H9 (cell line): Measurements from ENCODE around the gene SVEP1. TPM values are rescaled to one million over a fixed set of nuclear protein-coding genes. Genes with fewer than 3 reads are reported as not detected.

ENCODE experiments used
- DNase-seq: peaks from one replicate; pipeline ENCODE4 v3.0.0-alpha.2; 2017
- H2AFZ ChIP-seq: one replicate; pipeline ENCODE4 v1.6.1; 2013; ENCODE audit warnings: mild to moderate bottlenecking, low read length, control low read depth, moderate library complexity
- H2AK5ac ChIP-seq: 2 replicates; pipeline ENCODE4 v1.6.1; 2013; ENCODE audit warnings: low read length, control low read depth, mixed read lengths; ENCODE audit not compliant: insufficient read length
- H2BK120ac ChIP-seq: one replicate; pipeline ENCODE4 v1.6.1; 2013; ENCODE audit warnings: low read depth, mild to moderate bottlenecking, low read length, control low read depth, inconsistent platforms; ENCODE audit not compliant: poor library complexity, severe bottlenecking
- H2BK12ac ChIP-seq: 2 replicates; pipeline ENCODE4 v1.6.1; 2013; ENCODE audit warnings: low read length, control low read depth, mixed read lengths, low read depth; ENCODE audit not compliant: insufficient read length
- H2BK15ac ChIP-seq: 2 replicates; pipeline ENCODE4 v1.6.1; 2013; ENCODE audit warnings: low read depth, low read length, control low read depth
- H2BK20ac ChIP-seq: one replicate; pipeline ENCODE4 v1.6.1; 2013; ENCODE audit warnings: low read depth, mild to moderate bottlenecking, low read length, control low read depth, inconsistent platforms; ENCODE audit not compliant: poor library complexity, severe bottlenecking
- H2BK5ac ChIP-seq: 2 replicates; pipeline ENCODE4 v1.6.1; 2013; ENCODE audit warnings: low read length, control low read depth, mixed read lengths; ENCODE audit not compliant: insufficient read length
- H3K14ac ChIP-seq: 2 replicates; pipeline ENCODE4 v1.6.1; 2013; ENCODE audit warnings: low read length, control low read depth; ENCODE audit not compliant: insufficient read depth
- H3K18ac ChIP-seq: 2 replicates; pipeline ENCODE4 v1.6.1; 2013; ENCODE audit warnings: low read depth, mild to moderate bottlenecking, mixed read lengths, low read length, control low read depth; ENCODE audit not compliant: insufficient read length
- H3K23ac ChIP-seq: 2 replicates; pipeline ENCODE4 v1.6.1; 2013; ENCODE audit warnings: low read length, control low read depth, mixed read lengths, low read depth; ENCODE audit not compliant: insufficient read length
- H3K23me2 ChIP-seq: 2 replicates; pipeline ENCODE4 v1.6.1; 2013; ENCODE audit warnings: low read depth, mild to moderate bottlenecking, mixed read lengths, low read length, control low read depth; ENCODE audit not compliant: insufficient read length, poor library complexity, severe bottlenecking
- H3K27ac ChIP-seq: 2 replicates; pipeline ENCODE4 v1.5.1; 2013; ENCODE audit warnings: low read length, control low read depth, mixed read lengths, low read depth; ENCODE audit not compliant: insufficient read length
- H3K27me3 ChIP-seq: 2 replicates; pipeline ENCODE4 v1.6.1; 2013; ENCODE audit warnings: low read length, control low read depth, inconsistent platforms; ENCODE audit not compliant: insufficient read depth
- H3K4ac ChIP-seq: 2 replicates; pipeline ENCODE4 v1.6.1; 2013; ENCODE audit warnings: low read depth, mild to moderate bottlenecking, control low read depth, inconsistent platforms, low read length, moderate library complexity
- H3K4me1 ChIP-seq: 2 replicates; pipeline ENCODE4 v1.6.1; 2013; ENCODE audit warnings: low read length, control low read depth, inconsistent platforms; ENCODE audit not compliant: insufficient read depth
- H3K4me2 ChIP-seq: 2 replicates; pipeline ENCODE4 v1.6.1; 2013; ENCODE audit warnings: low read length, control low read depth, mixed read lengths; ENCODE audit not compliant: insufficient read length, insufficient read depth
- H3K56ac ChIP-seq: 2 replicates; pipeline ENCODE4 v1.6.1; 2013; ENCODE audit warnings: low read depth, mild to moderate bottlenecking, mixed read lengths, low read length, control low read depth; ENCODE audit not compliant: insufficient read length
- H3K79me1 ChIP-seq: 2 replicates; pipeline ENCODE4 v1.6.1; 2013; ENCODE audit warnings: low read depth, mild to moderate bottlenecking, moderate library complexity, low read length, control low read depth, inconsistent platforms; ENCODE audit not compliant: insufficient read depth, poor library complexity, severe bottlenecking
- H3K79me2 ChIP-seq: 2 replicates; pipeline ENCODE4 v1.6.1; 2013; ENCODE audit warnings: low read length, control low read depth, inconsistent platforms; ENCODE audit not compliant: insufficient read depth
- H3K9ac ChIP-seq: 2 replicates; pipeline ENCODE4 v1.6.1; 2013; ENCODE audit warnings: low read length, control low read depth, mixed read lengths; ENCODE audit not compliant: insufficient read length; ENCODE audit errors: extremely low read depth
- H3K9me3 ChIP-seq: one replicate; pipeline ENCODE4 v1.6.1; 2013; ENCODE audit warnings: low read depth, low read length, inconsistent platforms; ENCODE audit not compliant: control insufficient read depth
- H3T11ph ChIP-seq: one replicate; pipeline ENCODE4 v1.6.1; 2013; ENCODE audit warnings: mild to moderate bottlenecking, low read length, control low read depth, inconsistent platforms
- H4K20me1 ChIP-seq: one replicate; pipeline ENCODE4 v1.6.1; 2013; ENCODE audit not compliant: control insufficient read depth, insufficient read length, insufficient read depth
- H4K5ac ChIP-seq: 2 replicates; pipeline ENCODE4 v1.6.1; 2013; ENCODE audit warnings: low read depth, mild to moderate bottlenecking, mixed read lengths, low read length, control low read depth; ENCODE audit not compliant: insufficient read length
- H4K8ac ChIP-seq: replicated peaks from 2 replicates; pipeline ENCODE4 v1.6.1; 2013; ENCODE audit warnings: low read length, control low read depth, mixed read lengths, low read depth; ENCODE audit not compliant: insufficient read length
- H4K91ac ChIP-seq: 2 replicates; pipeline ENCODE4 v1.6.1; 2013; ENCODE audit warnings: low read depth, mild to moderate bottlenecking, moderate library complexity, mixed read lengths, low read length, control low read depth; ENCODE audit not compliant: insufficient read length
- H3K27ac Mint-ChIP-seq, 3 experiments: 2 replicates in 2 of 3; 3 replicates in 1 of 3; pipeline ENCODE4 v1.8.0; 2020 to 2021; ENCODE audit warnings: mixed read lengths in 3 of 3, mild to moderate bottlenecking in 1 of 3, moderate library complexity in 1 of 3
- H3K27me3 Mint-ChIP-seq: 2 replicates; pipeline ENCODE4 v1.8.0; 2021; ENCODE audit warnings: low read depth, mild to moderate bottlenecking, moderate library complexity, mixed read lengths
- H3K36me3 Mint-ChIP-seq, 3 experiments: 2 replicates in 2 of 3; 3 replicates in 1 of 3; pipeline ENCODE4 v1.8.0; 2020 to 2021; ENCODE audit warnings: low read depth in 3 of 3, mixed read lengths in 3 of 3; ENCODE audit not compliant: insufficient read depth in 1 of 3
- H3K4me1 Mint-ChIP-seq, 2 experiments: 2 replicates each; pipeline ENCODE4 v1.8.0; 2020; ENCODE audit warnings: mixed read lengths in 2 of 2
- H3K4me3 Mint-ChIP-seq, 2 experiments: 2 replicates in 1 of 2; 3 replicates in 1 of 2; pipeline ENCODE4 v1.8.0; 2020 to 2021; ENCODE audit warnings: mild to moderate bottlenecking in 2 of 2, mixed read lengths in 2 of 2, moderate library complexity in 1 of 2
- H3K9me3 Mint-ChIP-seq, 2 experiments: 2 replicates in 1 of 2; 3 replicates in 1 of 2; pipeline ENCODE4 v1.8.0; 2020; ENCODE audit warnings: mild to moderate bottlenecking in 2 of 2, mixed read lengths in 2 of 2, moderate library complexity in 1 of 2
- CTCF ChIP-seq: fragments of 200-600 bp; sonication (generic); conservative IDR thresholded peaks from 3 replicates; pipeline ENCODE4 v1.8.0; 2021; ENCODE audit warnings: antibody characterized with exemption, mild to moderate bottlenecking
- WGBS: extraction: QIAGEN DNeasy Blood & Tissue Kit; methylation state at CpG from one replicate; pipeline ENCODE4 v1.1.7; 2013; ENCODE audit warnings: missing lambda C conversion rate, low lambda C conversion rate, mixed read lengths; ENCODE audit not compliant: insufficient read length; ENCODE audit errors: extremely low coverage; 5-methylcytosine and 5-hydroxymethylcytosine counted together
- total RNA-seq: library from RNA; stranded (reverse); gene quantifications from 2 replicates; pipeline ENCODE4 v1.2.1, GENCODE V29; 2021

SVEP1 gene
- total RNA-seq, 1 experiment from 2014 or later, result 0.17 TPM

GRCh38 chr9:110440172-110440571, 139.4 kb downstream of the SVEP1 start:
- Histone ChIP-seq H4K20me1 (no peaks in the 10 kb centered on the region), H2BK120ac (no peak overlapping the region), H4K91ac (no peak overlapping the region), H2BK15ac (no peak overlapping the region), H3K23me2 (no peaks in the 10 kb centered on the region), H3K4me2 (no peak overlapping the region), H3K27me3 (no peaks in the 10 kb centered on the region), H3T11ph (no peak overlapping the region), H2AK5ac (no peak overlapping the region), H3K4ac (no peak overlapping the region), H3K9me3 (no peaks in the 10 kb centered on the region), H3K9ac (no peak overlapping the region), H4K8ac (no peak overlapping the region), H3K27ac (no peak overlapping the region), H3K79me2 (no peaks in the 10 kb centered on the region), H3K14ac (no peak overlapping the region), H3K23ac (no peak overlapping the region), H2BK20ac (no peak overlapping the region), H3K18ac (no peak overlapping the region), H3K79me1 (no peaks in the 10 kb centered on the region), H2BK12ac (no peak overlapping the region), H3K56ac (no peak overlapping the region), H2BK5ac (no peak overlapping the region), H3K4me1 (no peaks in the 10 kb centered on the region), H4K5ac (no peak overlapping the region), H2AFZ (no peak overlapping the region)
- no peaks in the 10 kb centered on the region for H3K9me3 Mint-ChIP-seq
- no CpG with 5 or more reads among the region's 4 CpGs for WGBS
- no peaks in the 10 kb centered on the region for H3K36me3 Mint-ChIP-seq
- no peak for DNase-seq
- TF ChIP-seq CTCF, result no peak
- H3K27ac Mint-ChIP-seq, result no peak overlapping the region
- no peaks in the 10 kb centered on the region for H3K4me1 Mint-ChIP-seq
- no peaks in the 10 kb centered on the region for H3K27me3 Mint-ChIP-seq
- no peak overlapping the region for H3K4me3 Mint-ChIP-seq
